ENCODE results near the gene SCN1B. TPM values are rescaled to one million over a fixed set of nuclear protein-coding genes. Genes with fewer than 3 reads are reported as not detected.

Gene SCN1B
- total and polyA plus RNA-seq, 2 of the 13 experiments (the other 11 are each of a cell fraction or from before 2014, with no cell fraction given), result 2.7 to 20.1 TPM

GRCh38 chr19:35040826-35041547 lies 10.7 kb downstream of the SCN1B start (continued):
- TF ChIP-seq ZNF703 (CRISPR knock-in tag; IDR thresholded peaks at IDR 0.05; ENCODE audit: borderline replicate concordance) (peak; percentile 95; the same call in 1 of the 2 replicates), NPAS2 (CRISPR knock-in tag; IDR thresholded peaks at IDR 0.05; ENCODE audit: borderline replicate concordance) (no peak), BRD4 (CRISPR knock-in tag; IDR thresholded peaks at IDR 0.05) (peak; percentile 81), SKI (IDR thresholded peaks at IDR 0.05; ENCODE audit: partially characterized antibody) (peak; percentile 98), NRL (CRISPR knock-in tag; IDR thresholded peaks at IDR 0.05; ENCODE audit: borderline replicate concordance) (no peak; the same call in 1 of the 2 replicates), ZBTB8A (CRISPR knock-in tag; IDR thresholded peaks at IDR 0.05; ENCODE audit: borderline replicate concordance, low read depth) (no peak), HMG20A (CRISPR knock-in tag; IDR thresholded peaks at IDR 0.05; ENCODE audit: borderline replicate concordance) (peak; percentile 88), RBFOX2 (IDR thresholded peaks at IDR 0.05; ENCODE audit: low read depth, low read length) (peak; percentile 97), ZNF607 (CRISPR knock-in tag; IDR thresholded peaks at IDR 0.05; ENCODE audit: borderline replicate concordance) (peak; percentile 63; the same call in 1 of the 2 replicates), ZNF879 (CRISPR knock-in tag; IDR thresholded peaks at IDR 0.05) (peak; percentile 90; the same call in 1 of the 2 replicates), RFX3 (CRISPR knock-in tag; IDR thresholded peaks at IDR 0.05) (no peak), ZFP90 (CRISPR knock-in tag; IDR thresholded peaks at IDR 0.05; ENCODE audit: borderline replicate concordance) (0 out of 2 replicates have a peak, but pooled peaks have one; percentile 56), RBAK (CRISPR knock-in tag; IDR thresholded peaks at IDR 0.05) (no peak), ZNF441 (CRISPR knock-in tag; IDR thresholded peaks at IDR 0.05; ENCODE audit: borderline replicate concordance) (peak; percentile 60; the same call in 1 of the 2 replicates), TAF15 (IDR thresholded peaks at IDR 0.05; ENCODE audit: low read depth, low read length, poor library complexity, severe bottlenecking) (no peak), FOXA3 (CRISPR knock-in tag; IDR thresholded peaks at IDR 0.05) (peak; percentile 92), HDAC2 (CRISPR knock-in tag; IDR thresholded peaks at IDR 0.05) (peak; percentile 95), ZSCAN20 (CRISPR knock-in tag; IDR thresholded peaks at IDR 0.05; ENCODE audit: borderline replicate concordance) (no peak), GMEB2 (CRISPR knock-in tag; IDR thresholded peaks at IDR 0.05; ENCODE audit: low read depth) (no peak)
- TF ChIP-seq, protein P1, sequence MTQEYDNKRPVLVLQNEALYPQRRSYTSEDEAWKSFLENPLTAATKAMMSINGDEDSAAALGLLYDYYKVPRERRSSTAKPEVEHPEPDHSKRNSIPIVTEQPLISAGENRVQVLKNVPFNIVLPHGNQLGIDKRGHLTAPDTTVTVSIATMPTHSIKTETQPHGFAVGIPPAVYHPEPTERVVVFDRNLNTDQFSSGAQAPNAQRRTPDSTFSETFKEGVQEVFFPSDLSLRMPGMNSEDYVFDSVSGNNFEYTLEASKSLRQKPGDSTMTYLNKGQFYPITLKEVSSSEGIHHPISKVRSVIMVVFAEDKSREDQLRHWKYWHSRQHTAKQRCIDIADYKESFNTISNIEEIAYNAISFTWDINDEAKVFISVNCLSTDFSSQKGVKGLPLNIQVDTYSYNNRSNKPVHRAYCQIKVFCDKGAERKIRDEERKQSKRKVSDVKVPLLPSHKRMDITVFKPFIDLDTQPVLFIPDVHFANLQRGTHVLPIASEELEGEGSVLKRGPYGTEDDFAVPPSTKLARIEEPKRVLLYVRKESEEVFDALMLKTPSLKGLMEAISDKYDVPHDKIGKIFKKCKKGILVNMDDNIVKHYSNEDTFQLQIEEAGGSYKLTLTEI (CRISPR knock-in tag; conservative IDR thresholded peaks at IDR 0.05), result no peak
- TF ChIP-seq, protein P2, sequence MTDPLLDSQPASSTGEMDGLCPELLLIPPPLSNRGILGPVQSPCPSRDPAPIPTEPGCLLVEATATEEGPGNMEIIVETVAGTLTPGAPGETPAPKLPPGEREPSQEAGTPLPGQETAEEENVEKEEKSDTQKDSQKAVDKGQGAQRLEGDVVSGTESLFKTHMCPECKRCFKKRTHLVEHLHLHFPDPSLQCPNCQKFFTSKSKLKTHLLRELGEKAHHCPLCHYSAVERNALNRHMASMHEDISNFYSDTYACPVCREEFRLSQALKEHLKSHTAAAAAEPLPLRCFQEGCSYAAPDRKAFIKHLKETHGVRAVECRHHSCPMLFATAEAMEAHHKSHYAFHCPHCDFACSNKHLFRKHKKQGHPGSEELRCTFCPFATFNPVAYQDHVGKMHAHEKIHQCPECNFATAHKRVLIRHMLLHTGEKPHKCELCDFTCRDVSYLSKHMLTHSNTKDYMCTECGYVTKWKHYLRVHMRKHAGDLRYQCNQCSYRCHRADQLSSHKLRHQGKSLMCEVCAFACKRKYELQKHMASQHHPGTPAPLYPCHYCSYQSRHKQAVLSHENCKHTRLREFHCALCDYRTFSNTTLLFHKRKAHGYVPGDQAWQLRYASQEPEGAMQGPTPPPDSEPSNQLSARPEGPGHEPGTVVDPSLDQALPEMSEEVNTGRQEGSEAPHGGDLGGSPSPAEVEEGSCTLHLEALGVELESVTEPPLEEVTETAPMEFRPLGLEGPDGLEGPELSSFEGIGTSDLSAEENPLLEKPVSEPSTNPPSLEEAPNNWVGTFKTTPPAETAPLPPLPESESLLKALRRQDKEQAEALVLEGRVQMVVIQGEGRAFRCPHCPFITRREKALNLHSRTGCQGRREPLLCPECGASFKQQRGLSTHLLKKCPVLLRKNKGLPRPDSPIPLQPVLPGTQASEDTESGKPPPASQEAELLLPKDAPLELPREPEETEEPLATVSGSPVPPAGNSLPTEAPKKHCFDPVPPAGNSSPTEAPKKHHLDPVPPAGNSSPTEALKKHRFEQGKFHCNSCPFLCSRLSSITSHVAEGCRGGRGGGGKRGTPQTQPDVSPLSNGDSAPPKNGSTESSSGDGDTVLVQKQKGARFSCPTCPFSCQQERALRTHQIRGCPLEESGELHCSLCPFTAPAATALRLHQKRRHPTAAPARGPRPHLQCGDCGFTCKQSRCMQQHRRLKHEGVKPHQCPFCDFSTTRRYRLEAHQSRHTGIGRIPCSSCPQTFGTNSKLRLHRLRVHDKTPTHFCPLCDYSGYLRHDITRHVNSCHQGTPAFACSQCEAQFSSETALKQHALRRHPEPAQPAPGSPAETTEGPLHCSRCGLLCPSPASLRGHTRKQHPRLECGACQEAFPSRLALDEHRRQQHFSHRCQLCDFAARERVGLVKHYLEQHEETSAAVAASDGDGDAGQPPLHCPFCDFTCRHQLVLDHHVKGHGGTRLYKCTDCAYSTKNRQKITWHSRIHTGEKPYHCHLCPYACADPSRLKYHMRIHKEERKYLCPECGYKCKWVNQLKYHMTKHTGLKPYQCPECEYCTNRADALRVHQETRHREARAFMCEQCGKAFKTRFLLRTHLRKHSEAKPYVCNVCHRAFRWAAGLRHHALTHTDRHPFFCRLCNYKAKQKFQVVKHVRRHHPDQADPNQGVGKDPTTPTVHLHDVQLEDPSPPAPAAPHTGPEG (CRISPR knock-in tag; IDR thresholded peaks at IDR 0.05), result peak; percentile 85
